IPS-NIHi7 (cell line): ENCODE results near the gene ZBTB20.

Source experiments
- DNase-seq: peaks from one replicate; pipeline ENCODE4 v3.0.0; 2012; ENCODE audit warnings: mixed read lengths; ENCODE audit errors: extremely low spot score

ZBTB20 gene

DNA sequence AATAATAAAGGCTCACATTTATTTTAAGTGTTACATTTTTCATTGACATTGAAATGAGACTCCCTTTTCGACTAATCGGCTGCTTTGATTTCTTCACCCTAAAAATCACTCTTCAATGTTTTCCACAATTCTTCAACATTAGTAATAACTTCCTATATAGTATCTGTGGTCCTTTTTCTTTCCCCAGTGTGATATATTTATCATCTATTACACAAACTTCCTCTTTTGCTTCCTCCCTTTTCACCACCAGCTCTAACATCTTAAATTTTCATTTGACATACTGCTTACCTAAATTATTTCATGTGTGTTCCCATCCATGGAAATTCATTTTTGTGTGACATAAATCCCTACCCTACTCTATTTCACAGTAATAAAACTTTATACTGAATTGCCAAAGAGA lies 608.9 kb downstream of the ZBTB20 start:
- no peak for DNase-seq

DNA sequence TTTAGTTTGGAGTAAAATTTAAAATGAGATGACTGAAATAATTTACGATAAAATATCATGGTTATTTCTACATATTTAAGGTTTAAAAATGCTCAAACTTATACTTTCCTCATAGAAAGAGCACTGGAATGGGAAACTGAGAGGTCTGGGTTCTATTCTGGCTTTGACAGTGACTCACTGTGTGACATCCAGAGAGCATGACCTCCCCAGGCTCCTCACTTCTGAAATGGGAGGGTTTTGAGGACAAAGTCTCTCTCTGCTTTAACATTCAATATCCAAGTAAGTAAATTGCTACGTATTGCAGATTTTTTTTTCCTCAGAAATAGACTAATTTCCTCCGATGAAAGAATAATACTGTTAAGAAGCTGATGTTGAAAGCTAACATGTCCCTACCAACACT lies 618.6 kb downstream of the ZBTB20 start:
- no peak for DNase-seq

DNA sequence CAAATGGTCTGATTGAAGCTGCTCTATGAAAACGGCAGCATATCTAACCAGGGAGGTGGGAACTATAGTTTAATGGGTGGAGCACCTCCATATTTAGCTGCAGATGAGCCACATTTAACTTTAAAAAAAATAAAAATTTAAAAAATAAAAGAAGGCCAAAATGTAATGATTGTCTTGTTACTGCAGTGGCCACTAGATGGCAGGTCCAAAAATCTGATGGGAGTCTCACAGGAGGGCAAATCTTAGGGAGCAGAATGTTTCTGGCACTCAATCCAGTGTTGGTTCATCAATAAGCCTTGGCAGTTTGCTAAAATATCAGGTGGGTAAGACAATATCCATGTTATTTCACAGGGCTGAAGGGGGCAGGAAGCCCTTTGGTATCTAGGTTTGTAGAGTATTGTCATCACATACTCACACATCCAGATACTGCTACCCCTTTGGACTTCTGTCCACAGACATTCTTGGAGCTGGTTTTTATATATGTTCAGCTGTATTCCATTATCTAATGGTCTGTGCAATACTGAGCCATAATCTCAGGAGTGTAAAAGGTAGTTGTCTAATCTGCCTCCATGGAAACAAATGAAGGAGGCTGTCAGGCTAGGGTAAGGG lies 619.9 kb downstream of the ZBTB20 start:
- peak; percentile 30 for DNase-seq

DNA sequence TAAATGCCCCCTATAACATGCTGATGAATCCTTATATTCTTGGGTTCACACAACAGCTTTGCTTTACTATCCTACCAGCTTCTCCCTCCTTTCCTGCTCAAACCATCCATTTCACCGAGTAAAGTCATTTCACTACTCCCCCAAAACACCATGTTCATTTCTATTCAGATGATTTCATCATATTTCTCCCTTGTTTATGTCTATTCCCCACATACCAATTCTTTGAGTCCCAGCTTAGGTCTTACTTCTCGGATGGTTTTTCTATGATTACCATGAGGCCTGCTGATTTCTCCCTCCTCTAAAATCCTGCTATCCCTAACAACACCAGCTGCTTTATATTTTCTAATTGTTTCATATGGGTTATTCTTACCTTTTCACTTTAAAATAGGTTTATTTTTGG lies 621.8 kb downstream of the ZBTB20 start:
- DNase-seq = no peak

DNA sequence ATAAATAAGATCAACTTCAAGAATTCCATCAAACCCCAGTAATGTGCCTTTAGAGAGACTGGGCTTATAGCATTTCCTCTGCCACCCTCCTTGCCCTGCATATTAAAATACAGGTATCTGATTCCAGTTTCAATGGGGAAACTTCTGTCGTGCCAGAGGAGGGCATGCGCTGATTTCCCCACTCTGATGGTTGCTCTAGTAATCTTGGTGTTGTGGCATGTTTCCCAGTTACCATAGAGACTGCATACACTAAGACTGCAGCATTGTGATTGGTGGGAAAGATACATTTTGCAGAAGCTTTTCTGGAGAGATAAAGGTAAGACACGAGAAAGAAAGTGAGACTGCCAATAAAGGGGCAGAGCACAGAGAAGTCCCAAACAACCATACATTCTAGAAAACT lies 627.7 kb downstream of the ZBTB20 start:
- DNase-seq = peak; percentile 43

DNA sequence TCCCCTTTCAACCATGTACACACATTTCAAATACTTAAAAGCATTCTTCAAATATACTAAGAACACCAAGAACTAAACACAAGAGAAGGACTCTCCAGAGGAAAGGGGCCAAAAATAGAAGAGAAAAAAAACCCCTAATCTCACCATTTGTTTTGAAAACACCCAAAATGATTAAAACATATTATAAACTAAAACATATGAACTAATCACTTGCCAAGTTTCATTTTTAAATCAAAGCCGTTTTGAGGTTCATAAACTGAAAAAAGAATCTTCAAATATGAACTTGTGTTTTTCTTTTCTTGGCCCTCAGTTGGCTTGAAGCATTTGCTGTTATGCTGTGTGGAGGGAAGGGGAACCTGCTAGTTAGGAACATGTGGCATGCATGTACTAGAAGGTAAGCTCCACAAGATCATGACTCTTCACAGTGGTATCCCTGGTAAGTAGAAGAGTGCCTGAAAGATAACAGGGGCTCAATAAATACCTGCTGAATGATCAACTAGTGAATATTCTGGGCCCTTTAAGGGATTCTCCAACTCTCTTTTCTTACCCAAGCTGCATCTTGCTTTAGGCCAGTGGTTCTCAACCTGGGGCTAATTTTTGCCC lies 628.8 kb downstream of the ZBTB20 start:
- no peak for DNase-seq

DNA sequence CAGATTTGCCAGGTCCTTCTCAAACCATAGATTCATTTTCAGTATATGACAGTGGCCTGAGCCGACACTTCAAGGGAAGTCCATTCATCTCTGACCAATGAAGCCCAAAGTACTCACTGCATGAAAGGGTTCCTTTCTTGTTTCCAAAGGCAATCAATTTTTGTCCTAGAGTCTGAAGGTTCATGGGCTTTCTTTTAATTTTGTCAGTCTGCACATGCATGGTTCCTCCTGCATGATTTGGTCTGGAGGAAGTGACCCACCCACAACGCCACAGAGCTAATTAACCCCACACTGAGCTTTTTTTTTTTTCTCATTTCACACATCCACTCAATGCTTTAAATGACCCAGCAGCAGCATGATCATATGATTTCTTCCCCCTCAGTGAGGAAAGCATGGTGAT lies 636.9 kb downstream of the ZBTB20 start:
- DNase-seq = no peak

DNA sequence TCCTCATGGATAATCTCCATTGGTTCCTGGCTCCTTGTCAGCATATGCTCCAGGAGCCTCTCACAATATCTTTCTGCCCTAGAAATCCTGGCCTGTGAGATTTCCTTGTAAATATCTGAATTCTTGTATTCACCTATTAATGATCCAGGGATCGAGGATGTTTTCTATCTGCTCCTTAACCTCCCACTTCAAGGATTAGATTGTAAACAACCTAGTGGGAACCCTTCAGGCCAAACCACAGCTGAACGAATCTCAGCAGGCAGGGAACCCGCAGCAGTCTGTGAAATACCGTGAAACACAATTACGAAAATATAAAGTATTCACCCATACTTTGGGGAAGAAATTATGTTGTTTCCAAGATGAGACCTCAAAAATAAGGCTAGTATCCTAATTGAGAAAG lies 637.3 kb downstream of the ZBTB20 start:
- no peak for DNase-seq

DNA sequence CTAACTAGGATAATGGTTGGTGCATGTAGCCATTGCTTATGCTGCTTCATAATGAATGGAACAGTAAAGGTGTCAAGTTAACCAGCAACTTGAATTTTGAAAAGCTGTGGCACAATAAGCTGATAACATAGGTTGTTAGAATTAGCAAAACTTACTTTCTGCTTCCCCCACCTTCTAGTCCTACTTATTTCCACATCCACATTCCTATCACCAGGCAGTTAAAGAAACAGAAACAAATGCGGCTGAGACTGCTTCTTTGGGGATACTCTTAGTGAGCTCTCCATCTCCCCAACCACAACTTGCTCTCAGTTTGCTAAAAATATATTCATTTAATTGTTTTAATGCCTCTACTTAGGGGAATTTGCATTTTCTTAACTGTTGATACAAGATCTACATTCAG lies 638.1 kb downstream of the ZBTB20 start:
- DNase-seq = no peak

DNA sequence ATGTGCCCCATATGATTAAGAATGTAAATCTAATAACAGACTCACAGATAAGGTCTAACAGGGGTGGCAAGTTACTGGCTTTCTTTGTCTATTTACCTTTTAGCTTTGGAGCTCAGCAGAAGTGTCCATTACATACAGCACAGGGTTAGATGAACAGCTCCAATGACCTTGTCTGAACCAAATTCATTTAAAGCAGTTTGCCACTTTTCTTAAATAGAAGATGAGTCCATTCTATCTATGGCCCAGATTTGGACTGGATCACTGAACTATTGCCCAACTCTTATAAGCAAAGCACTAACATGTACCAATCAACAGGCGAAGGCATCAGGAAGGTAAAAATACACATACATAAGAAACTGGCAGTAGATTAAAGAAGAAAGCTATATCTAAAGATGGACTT lies 638.9 kb downstream of the ZBTB20 start:
- DNase-seq = no peak

DNA sequence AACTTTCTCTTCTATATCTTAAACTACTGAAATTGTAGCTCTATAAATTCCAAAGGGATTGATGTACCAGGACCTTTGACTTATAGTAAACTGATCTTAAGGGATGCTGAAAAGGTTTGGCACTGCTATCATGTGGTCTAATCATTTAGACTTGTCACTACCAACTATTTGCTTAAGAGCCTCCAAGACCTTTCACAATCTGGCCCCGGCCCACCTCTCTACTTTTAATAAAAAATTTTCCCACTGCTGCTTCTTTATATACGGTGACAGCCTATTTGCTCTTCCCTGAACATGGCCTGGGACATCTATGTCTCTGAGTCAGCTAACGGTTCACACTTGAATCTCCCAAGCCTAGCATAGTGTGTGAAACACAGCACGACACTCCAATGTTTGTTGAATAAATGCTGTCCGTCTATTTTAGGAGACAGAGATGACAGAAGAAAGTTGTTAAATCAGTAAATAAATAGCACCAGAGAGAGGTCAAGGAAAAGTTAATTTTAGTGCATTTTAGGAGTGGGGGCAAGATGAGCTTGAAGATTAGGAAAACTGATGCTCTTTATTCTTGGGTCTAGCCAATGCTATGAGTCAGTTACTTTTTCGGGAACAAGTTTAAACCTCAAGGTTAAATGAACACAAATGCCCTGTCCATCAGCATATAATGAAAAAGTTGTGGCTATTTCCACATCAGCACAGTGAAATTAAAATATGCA lies 640.3 kb downstream of the ZBTB20 start:
- DNase-seq = no peak

DNA sequence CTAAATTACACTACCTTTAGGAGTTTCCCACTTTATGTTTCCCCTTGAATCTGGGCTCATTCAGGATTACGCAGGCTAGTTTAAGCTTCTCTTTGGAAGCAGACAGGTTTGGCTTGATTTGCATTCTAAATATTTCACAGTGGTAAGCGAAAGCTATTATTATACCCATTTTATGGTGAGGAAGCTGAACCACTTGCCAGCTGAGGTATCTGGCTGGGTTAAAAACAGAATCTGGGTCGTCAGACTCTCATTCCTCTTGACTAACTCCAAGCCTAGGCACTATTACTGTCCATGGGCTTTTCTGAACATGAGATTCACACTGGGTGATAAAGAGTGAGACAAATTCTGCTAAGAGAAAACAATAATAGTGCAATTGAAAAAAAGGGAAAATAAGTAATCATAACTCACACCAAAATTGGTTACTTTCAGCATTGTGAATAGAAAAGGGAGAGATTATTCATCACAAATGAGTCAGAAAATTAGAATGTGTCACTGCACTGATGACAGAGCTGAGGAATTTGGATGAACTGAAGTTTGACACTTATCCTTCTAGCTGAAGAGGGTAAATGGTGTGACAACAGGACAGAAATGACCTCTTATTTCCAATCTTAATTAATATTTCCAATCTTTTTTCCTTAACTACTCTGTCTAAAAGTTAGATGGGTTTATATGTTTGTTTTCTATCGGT lies 642.0 kb downstream of the ZBTB20 start:
- no peak for DNase-seq

DNA sequence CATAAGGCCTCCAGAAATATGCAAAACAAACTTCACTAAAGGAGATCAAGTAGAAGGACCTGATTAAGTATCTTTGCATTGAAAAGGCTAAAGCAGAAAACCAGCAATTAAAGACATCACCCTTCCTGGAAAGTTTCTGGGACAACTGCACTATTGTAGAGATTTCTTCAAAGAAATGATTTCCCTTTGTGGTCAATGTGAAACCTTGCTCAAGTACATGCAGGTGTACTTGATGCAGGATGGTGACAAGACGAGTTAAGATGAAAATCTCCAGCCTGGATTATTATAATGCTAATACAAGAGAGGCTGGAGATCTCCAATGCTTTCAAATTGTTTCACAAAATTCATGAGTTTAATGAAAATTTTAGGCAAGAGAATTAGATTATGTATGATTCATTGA lies 644.9 kb downstream of the ZBTB20 start:
- DNase-seq = no peak

DNA sequence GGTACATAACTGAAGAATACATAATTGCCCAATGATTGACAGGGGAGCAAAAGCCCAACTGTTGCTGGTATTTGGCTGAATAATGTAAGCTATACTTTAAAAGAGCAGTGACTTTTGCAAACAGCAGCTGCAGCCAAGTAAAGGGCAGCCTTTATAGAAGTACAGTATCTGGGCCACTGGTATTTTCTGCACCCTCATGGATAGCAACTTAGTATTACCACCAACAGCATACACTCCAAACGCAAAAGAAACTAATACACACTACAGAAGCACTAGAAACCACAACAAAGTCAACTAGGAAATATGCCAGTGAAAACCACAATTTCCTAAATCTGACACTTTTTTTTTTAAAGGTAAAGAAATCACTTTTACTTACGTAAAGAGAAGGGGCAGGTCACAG lies 647.1 kb downstream of the ZBTB20 start:
- DNase-seq = no peak

DNA sequence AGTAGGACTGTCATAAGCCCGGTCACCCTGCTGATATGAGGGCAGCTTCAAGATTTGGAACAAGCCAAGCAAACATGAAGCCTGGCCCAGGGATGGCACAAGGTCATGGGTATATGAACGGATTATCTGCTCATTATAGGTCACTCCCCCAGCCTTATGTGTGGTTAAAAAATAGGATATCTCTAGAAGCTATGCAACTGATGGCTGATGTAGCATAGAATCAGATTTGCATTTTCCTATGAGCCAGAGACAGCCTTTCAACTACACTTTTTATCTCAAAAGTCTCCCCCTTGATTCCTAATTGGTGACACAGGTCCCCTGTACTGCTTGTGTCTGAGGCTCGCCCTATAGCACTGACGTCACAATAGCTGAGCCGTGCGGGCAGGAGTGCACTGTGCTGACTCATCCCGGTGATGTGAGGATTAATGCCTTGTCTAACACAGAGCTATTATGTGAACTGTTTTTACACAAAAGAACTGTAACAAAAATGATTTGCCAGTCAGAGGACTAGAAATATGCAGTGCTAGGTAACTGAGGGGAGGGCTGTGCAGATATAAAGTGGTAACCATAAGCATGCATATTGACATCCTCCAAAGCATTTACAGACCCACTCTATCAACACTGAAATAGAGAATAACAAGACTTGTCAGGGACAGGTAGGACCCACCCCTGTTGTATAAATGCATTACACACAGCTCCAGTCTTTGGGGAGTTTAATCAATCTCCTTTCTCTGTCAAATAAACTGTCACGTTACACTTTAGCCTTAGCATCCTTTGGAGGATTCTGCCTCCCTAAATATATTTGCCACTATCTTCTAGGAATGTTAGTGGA lies 648.3 kb downstream of the ZBTB20 start:
- DNase-seq = no peak

DNA sequence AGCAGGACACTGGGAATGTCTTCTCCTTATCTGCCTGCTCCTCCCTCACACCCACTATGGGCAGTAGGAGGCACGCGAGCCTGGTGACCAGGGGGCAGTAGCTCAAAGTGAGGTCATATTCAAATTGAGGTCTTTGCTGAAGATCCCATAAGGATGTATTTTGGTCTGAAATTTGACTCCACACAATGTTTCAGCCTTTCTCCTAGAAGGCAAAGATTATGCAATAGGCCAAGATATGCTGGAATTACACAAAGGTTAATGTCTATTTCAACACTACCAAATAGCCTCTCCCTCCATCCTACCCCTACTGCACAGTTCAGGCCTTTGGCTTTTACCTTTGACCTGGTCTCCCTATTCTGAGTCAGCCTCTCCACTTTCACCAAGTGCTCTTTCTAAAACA lies 650.2 kb downstream of the ZBTB20 start:
- DNase-seq = no peak

DNA sequence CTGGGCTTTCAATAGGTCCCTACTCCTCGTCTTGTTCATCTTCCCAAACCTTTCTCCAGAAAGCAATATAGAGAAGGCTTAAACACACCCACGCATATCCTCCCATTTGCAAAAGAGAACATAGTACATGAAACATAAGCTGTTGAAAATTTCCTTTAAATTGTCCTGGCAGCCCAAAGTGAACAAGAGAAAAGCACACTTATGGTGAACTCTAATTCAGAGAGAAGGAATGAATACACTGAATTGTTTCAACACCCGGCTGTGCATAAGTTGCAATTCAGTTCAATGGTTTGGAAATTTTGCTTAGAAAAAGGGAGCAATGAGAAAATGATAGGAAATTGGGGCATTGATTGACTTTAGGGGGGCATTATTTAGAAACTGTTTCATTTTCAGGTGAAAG lies 650.6 kb downstream of the ZBTB20 start:
- DNase-seq = no peak

DNA sequence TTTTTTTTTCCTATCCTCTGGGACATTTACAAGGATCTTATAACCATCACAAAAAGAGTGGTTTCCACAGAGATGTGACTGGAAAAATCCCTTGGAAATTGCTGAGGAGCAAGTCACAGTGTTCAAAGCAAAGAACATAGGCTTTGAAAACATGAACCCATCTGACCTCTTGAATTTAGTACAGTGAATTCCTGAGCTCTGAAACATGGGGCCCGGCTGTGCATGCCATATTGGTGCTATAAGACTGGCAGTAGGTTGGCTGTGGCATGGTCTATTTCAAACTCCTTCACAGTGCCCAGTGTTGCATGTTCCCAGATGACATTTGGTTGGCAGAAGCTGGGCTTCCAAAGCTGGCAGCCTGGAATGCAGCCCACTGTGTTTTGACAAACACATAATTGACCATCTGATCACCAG lies 651.1 kb downstream of the ZBTB20 start:
- DNase-seq = no peak

DNA sequence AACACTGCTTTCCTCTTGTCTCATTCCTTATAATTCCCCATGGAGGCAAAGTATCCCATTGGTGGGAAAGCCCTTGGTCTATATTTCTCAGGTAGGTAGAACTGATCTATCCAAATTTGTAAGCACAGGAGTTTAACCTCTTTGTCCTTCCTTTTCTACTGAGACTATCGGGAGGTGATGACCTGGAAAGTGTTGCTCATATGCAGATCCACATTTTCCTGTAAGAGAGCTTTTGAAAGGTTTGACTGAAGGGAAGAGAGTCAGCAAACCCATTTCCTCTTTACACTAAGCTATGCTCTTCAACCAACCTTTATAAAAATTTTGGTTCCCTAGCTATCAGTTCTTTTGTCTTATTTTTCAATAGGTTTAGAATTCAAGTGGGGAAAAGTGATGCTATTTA lies 652.6 kb downstream of the ZBTB20 start:
- no peak for DNase-seq

DNA sequence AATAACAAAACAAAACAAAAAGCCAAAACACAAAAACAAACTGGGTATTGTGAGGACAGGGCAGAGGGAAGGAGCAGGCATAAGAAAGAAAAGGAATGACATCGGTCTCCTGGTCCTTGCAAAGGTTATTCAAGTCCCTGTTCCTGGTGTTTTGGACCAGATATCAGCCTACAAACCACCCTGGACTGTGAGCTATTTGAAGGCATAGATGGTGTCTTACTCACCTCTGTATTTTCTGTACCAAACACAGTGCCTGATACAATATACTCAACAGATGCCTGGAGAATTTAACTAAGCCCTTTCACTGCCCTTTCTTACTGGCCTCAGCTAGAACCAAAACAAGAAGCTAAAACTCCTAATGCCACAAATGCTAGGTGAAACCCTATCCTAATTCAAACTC lies 656.3 kb downstream of the ZBTB20 start:
- DNase-seq = no peak

DNA sequence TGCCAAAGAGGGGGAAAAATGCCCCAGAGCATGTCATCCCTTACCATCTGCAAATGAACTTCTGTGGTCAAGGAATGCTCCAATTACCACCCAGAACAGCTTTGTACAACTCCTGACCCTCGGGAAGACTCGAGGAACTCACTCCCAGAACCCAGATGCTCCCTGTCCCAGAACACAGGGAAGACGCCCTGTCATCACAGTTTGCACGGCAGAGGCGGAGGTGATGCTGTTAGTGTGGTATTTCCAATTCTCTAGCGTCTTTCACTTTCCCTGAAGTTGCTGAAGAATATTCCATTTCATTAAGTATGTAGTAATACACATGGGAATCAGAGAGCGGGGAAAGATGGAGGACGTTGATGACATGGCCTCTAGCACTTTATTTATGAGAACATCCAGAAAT lies 659.6 kb downstream of the ZBTB20 start:
- DNase-seq = no peak

DNA sequence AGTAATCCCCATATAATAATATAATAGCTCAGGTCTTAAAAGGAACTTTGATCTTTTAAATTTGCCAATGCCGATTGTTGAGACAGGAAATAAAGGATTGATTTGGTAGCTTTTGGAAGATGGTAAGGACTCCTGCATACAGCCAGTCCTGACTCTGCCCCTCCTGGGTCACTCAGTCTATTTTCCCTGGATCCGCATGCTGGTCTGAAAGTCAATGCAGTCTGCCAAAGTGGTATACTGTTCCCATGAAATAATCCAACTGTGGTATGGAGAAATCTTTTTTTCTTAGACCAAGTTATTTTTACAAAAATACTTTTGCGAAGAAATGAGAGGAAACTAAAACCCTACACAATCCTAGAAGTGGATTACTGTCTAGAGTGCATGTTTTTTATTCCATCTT lies 662.2 kb downstream of the ZBTB20 start:
- no peak for DNase-seq
